H1 (cell line): Measurements from ENCODE around the gene TWF2. TPM values are rescaled to one million over a fixed set of nuclear protein-coding genes. Genes with fewer than 3 reads are reported as not detected.

ENCODE experiments used
- CTCF ChIA-PET: fragments of 300-600 bp; sonication (Branson Sonifier 250); formaldehyde crosslinking; loops from one replicate; lab custom pipeline; 2021; ENCODE audit not compliant: partially characterized antibody; lab: Charles Lee
- POLR2A ChIA-PET: fragments of 300-600 bp; sonication (Branson Sonifier 250); formaldehyde crosslinking; loops from one replicate; lab custom pipeline; 2021; ENCODE audit warnings: inconsistent platforms; ENCODE audit not compliant: partially characterized antibody; lab: Charles Lee
- DNase-seq, 2 experiments: peaks; one replicate each; pipeline versions ENCODE4 v3.0.0 to v3.0.0-alpha.2; 2010 to 2022; ENCODE audit warnings: low spot score in 2 of 2, low read depth in 1 of 2, mixed read lengths in 1 of 2
- FAIRE-seq: peaks from 2 replicates; lab custom pipeline; 2011; peaks lifted over from hg19 to GRCh38; lab: Jason Lieb, UNC
- H2AFZ ChIP-seq: 2 replicates; pipeline ENCODE4 v1.8.1; 2012; ENCODE audit warnings: low read length, inconsistent platforms
- H2AK5ac ChIP-seq: 2 replicates; pipeline ENCODE4 v1.6.1; 2013; ENCODE audit warnings: low read depth, low read length
- H2BK120ac ChIP-seq: replicated peaks from 2 replicates; pipeline ENCODE3; 2013; ENCODE audit warnings: low read depth, low read length, inconsistent platforms
- H2BK12ac ChIP-seq: 2 replicates; pipeline ENCODE4 v1.6.1; 2013; ENCODE audit warnings: low read depth, low read length
- H2BK15ac ChIP-seq: 2 replicates; pipeline ENCODE4 v1.6.1; 2013; ENCODE audit warnings: low read length
- H2BK20ac ChIP-seq: 2 replicates; pipeline ENCODE4 v1.6.1; 2013; ENCODE audit warnings: low read length
- H2BK5ac ChIP-seq: 2 replicates; pipeline ENCODE4 v1.6.1; 2013; ENCODE audit warnings: low read depth, low read length
- H3K14ac ChIP-seq: 2 replicates; pipeline ENCODE4 v1.6.1; 2013; ENCODE audit warnings: inconsistent platforms; ENCODE audit not compliant: insufficient read length
- H3K18ac ChIP-seq: 2 replicates; pipeline ENCODE4 v1.6.1; 2013; ENCODE audit warnings: low read length; ENCODE audit errors: extremely low read depth
- H3K23ac ChIP-seq: 2 replicates; pipeline ENCODE4 v1.6.1; 2013; ENCODE audit warnings: inconsistent platforms; ENCODE audit not compliant: insufficient read length
- H3K23me2 ChIP-seq: 2 replicates; pipeline ENCODE4 v1.6.1; 2013; ENCODE audit warnings: low read depth, low read length
- H3K27ac ChIP-seq: 2 replicates; pipeline ENCODE4 v1.6.1; 2011; ENCODE audit warnings: low read depth, low read length, inconsistent platforms
- H3K27me3 ChIP-seq, 4 experiments: replicated peaks in 1 of 4; 1 replicate in 1 of 4; 2 replicates in 3 of 4; pipeline versions ENCODE4 v1.6.1 to v1.8.1; 2011 to 2013; ENCODE audit warnings: low read length in 3 of 4, mild to moderate bottlenecking in 3 of 4, inconsistent platforms in 2 of 4, mixed read lengths in 2 of 4, moderate library complexity in 1 of 4; ENCODE audit not compliant: control insufficient read depth in 3 of 4, insufficient read depth in 3 of 4; ENCODE audit errors: extremely low read depth in 1 of 4
- H3K36me3 ChIP-seq, 4 experiments: 2 replicates each; pipeline versions ENCODE4 v1.6.1 to v1.8.1; 2011 to 2013; ENCODE audit warnings: mild to moderate bottlenecking in 4 of 4, low read length in 3 of 4, moderate library complexity in 2 of 4, control low read depth in 1 of 4, inconsistent platforms in 1 of 4; ENCODE audit not compliant: insufficient read depth in 4 of 4, control insufficient read depth in 2 of 4
- H3K4ac ChIP-seq: replicated peaks from 2 replicates; pipeline ENCODE3; 2013; ENCODE audit warnings: low read length, low read depth, mixed read lengths, inconsistent platforms; ENCODE audit not compliant: insufficient read length
- H3K4me1 ChIP-seq, 4 experiments: replicated peaks in 1 of 4; 1 replicate in 1 of 4; 2 replicates in 3 of 4; pipeline versions ENCODE4 v1.6.1 to v1.8.1; 2011 to 2013; ENCODE audit warnings: low read length in 3 of 4, inconsistent platforms in 2 of 4, mixed read lengths in 1 of 4; ENCODE audit not compliant: insufficient read depth in 4 of 4, control insufficient read depth in 3 of 4
- H3K4me2 ChIP-seq, 2 experiments: 2 replicates each; pipeline versions ENCODE4 v1.6.1 to v1.8.1; 2011 to 2013; ENCODE audit warnings: low read depth in 2 of 2, low read length in 2 of 2, control low read depth in 1 of 2, inconsistent platforms in 1 of 2, mild to moderate bottlenecking in 1 of 2; ENCODE audit not compliant: insufficient read depth in 1 of 2
- H3K4me3 ChIP-seq, 4 experiments: fragments of 200-600, 300-600 bp in 1 of 4; sonication (generic), shearing (Covaris generic), sonication (Bioruptor Twin) in 1 of 4; 2 replicates each; pipeline versions ENCODE4 v1.5.1 to v1.8.1; 2011 to 2016; ENCODE audit warnings: low read length in 4 of 4, low read depth in 3 of 4, control low read depth in 2 of 4, inconsistent platforms in 2 of 4, mild to moderate bottlenecking in 2 of 4, mixed read lengths in 1 of 4, moderate library complexity in 1 of 4; ENCODE audit not compliant: insufficient read depth in 2 of 4; ENCODE audit errors: extremely low read depth in 1 of 4
- H3K56ac ChIP-seq: replicated peaks from 2 replicates; pipeline ENCODE3; 2013; ENCODE audit warnings: low read depth, mild to moderate bottlenecking, mixed read lengths, low read length, inconsistent platforms; ENCODE audit not compliant: insufficient read length
- H3K79me1 ChIP-seq: 2 replicates; pipeline ENCODE4 v1.6.1; 2013; ENCODE audit warnings: low read depth, low read length, control low read depth
- H3K79me2 ChIP-seq, 2 experiments: 2 replicates each; pipeline versions ENCODE4 v1.6.1 to v1.8.1; 2012 to 2013; ENCODE audit warnings: low read length in 2 of 2, mild to moderate bottlenecking in 2 of 2, inconsistent platforms in 1 of 2; ENCODE audit not compliant: insufficient read depth in 2 of 2, control insufficient read depth in 1 of 2
- H3K9ac ChIP-seq, 4 experiments: replicated peaks in 1 of 4; 1 replicate in 1 of 4; 2 replicates in 3 of 4; pipeline versions ENCODE4 v1.6.1 to v1.8.1; 2011 to 2013; ENCODE audit warnings: low read depth in 3 of 4, low read length in 3 of 4, control low read depth in 2 of 4, mild to moderate bottlenecking in 2 of 4, moderate library complexity in 2 of 4, inconsistent platforms in 1 of 4; ENCODE audit errors: extremely low read depth in 1 of 4
- H3K9me3 ChIP-seq, 2 experiments: 2 replicates each; pipeline versions ENCODE4 v1.6.1 to v1.8.1; 2012 to 2013; ENCODE audit warnings: mild to moderate bottlenecking in 2 of 2, moderate library complexity in 2 of 2, control low read depth in 1 of 2, inconsistent platforms in 1 of 2, low read depth in 1 of 2, low read length in 1 of 2, mixed read lengths in 1 of 2; ENCODE audit not compliant: insufficient read depth in 2 of 2
- H4K20me1 ChIP-seq, 2 experiments: replicated peaks in 1 of 2; 2 replicates each; pipeline versions ENCODE3 to v1.8.1; 2011 to 2013; ENCODE audit warnings: inconsistent platforms in 2 of 2, low read length in 2 of 2, mild to moderate bottlenecking in 1 of 2; ENCODE audit not compliant: insufficient read depth in 2 of 2, control insufficient read depth in 1 of 2
- H4K5ac ChIP-seq: 2 replicates; pipeline ENCODE4 v1.6.1; 2013; ENCODE audit warnings: low read length, low read depth, mixed read lengths, inconsistent platforms; ENCODE audit not compliant: insufficient read length
- H4K8ac ChIP-seq: 2 replicates; pipeline ENCODE4 v1.8.0; 2013; ENCODE audit warnings: mild to moderate bottlenecking, moderate library complexity, low read length, inconsistent platforms; ENCODE audit not compliant: insufficient read depth; ENCODE audit errors: extremely low read depth
- H4K91ac ChIP-seq: replicated peaks from 2 replicates; pipeline ENCODE3; 2013; ENCODE audit warnings: low read length, mixed read lengths, inconsistent platforms; ENCODE audit not compliant: insufficient read length
- ATF3 ChIP-seq: IDR thresholded peaks from 2 replicates; pipeline ENCODE4 v1.6.1; 2011; ENCODE audit warnings: low read depth, mild to moderate bottlenecking, low read length; ENCODE audit not compliant: insufficient read depth
- HDAC2 ChIP-seq, 2 experiments: fragments of 300-600 bp in 1 of 2; sonication (generic) in 1 of 2; IDR thresholded peaks; 2 replicates each; pipeline ENCODE4 v1.6.1; 2011 to 2012; ENCODE audit warnings: low read depth in 2 of 2, low read length in 2 of 2, mild to moderate bottlenecking in 2 of 2, moderate library complexity in 2 of 2, borderline replicate concordance in 1 of 2, inconsistent platforms in 1 of 2
- POLR2AphosphoS5 ChIP-seq: IDR thresholded peaks from 2 replicates; pipeline ENCODE4 v1.6.1; 2011; ENCODE audit warnings: low read depth, low read length
- TAF1 ChIP-seq: IDR thresholded peaks from 2 replicates; pipeline ENCODE4 v1.6.1; 2011; ENCODE audit warnings: mild to moderate bottlenecking, low read depth, low read length
- WGBS, 2 experiments: shearing (Covaris generic) in 1 of 2; methylation state at CpG; one replicate each; pipeline versions ENCODE4 v1.1.6 to v1.1.7; 2013 to 2015; ENCODE audit warnings: low lambda C conversion rate in 2 of 2, mixed read lengths in 2 of 2, inconsistent platforms in 1 of 2, low coverage in 1 of 2, missing lambda C conversion rate in 1 of 2; ENCODE audit not compliant: insufficient replicate concordance in 2 of 2, insufficient coverage in 1 of 2, insufficient read length in 1 of 2; ENCODE audit errors: extremely low coverage in 1 of 2, missing lambda C conversion rate in 1 of 2; 5-methylcytosine and 5-hydroxymethylcytosine counted together
- polyA plus RNA-seq, 7 experiments: library from polyadenylated mRNA; depleted of rRNA in 3 of 7; stranded (reverse) in 5 of 7; unstranded in 2 of 7; fragments of >200 nt in 5 of 7; fragments of 200-250 nt in 2 of 7; gene quantifications; 1 replicate in 5 of 7; 2 replicates in 1 of 7; 4 replicates in 1 of 7; pipeline versions ENCODE4 v1.2.1 to v1.2.3, GENCODE V29; 2011 to 2013; ENCODE audit warnings: missing spikeins in 2 of 7, mixed read lengths in 2 of 7
- total RNA-seq: library from RNA; stranded (reverse); fragmentation: NEBNext Ultra II Directional; extraction: Animal tissue kit (Norgen Biotek cat#: 25700); gene quantifications from 2 replicates; pipeline ENCODE4 v1.2.1, GENCODE V29; 2021

The TWF2 gene
- total and polyA plus RNA-seq, 2 of the 8 experiments (the other 6 are each of a cell fraction or from before 2014, with no cell fraction given) = 65.2 to 90.4 TPM

DNA sequence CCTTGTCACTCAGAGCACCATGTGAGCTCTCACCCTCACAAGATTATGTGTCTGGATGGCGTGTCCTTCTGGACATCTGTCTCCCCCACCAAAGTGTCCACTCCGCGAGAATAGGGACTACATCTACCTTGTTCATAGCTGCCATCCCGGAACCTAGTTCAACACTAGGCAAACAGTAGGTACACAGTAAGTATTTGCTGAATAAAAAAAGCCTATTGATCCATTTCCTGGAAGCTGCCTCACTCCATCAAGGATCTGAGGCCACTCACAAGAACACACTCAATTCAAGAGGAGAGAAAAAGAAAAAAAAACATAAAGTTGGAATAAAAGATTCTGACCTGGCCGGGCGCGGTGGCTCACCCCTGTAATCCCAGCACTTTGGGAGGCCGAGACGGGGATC is 52.2 kb downstream of the TWF2 start:
- no peak for DNase-seq
- H3K27ac ChIP-seq = no peak overlapping the region
- H3K79me2 ChIP-seq = no peaks in the 10 kb centered on the region
- H3K4ac ChIP-seq = no peak overlapping the region
- H2AFZ ChIP-seq = no peak overlapping the region
- H3K79me1 ChIP-seq = no peaks in the 10 kb centered on the region
- H2BK15ac ChIP-seq = no peak overlapping the region
- H3K4me1 ChIP-seq = peaks cover 0 to 2% (median 0%) of the 10 kb centered on the region in 4 experiments; a peak in 1 of 7 replicates
- no peaks in the 10 kb centered on the region for H3K9me3 ChIP-seq
- no peak overlapping the region for H2BK20ac ChIP-seq
- no peak overlapping the region for H3K9ac ChIP-seq
- no peak overlapping the region for H3K56ac ChIP-seq
- H2BK120ac ChIP-seq = no peak overlapping the region
- CTCF ChIA-PET = interaction anchor here (0.6 to 2.5 kb wide), 6 partner anchors 10 to 300 kb away, joined by 3 to 10 read pairs (median 5); no protein-coding TSS in a partner anchor
- H3K23me2 ChIP-seq = no peaks in the 10 kb centered on the region; the same call in 1 of the 2 replicates
- no peak overlapping the region for H2BK12ac ChIP-seq
- H4K5ac ChIP-seq = no peak overlapping the region
- 92% methylated on average over 9 of the region's 9 CpGs; no CpG with 5 or more reads in 1 of the 2 experiments for WGBS, 2 experiments
- no peaks in the 10 kb centered on the region for H3K36me3 ChIP-seq
- FAIRE-seq = no peak
- H4K91ac ChIP-seq = no peak overlapping the region
- H2AK5ac ChIP-seq = no peak overlapping the region
- no peak overlapping the region for H3K23ac ChIP-seq
- TF ChIP-seq HDAC2 (IDR thresholded peaks at IDR 0.05; ENCODE audit: borderline replicate concordance in 1 of 2, low read depth in 2 of 2, low read length in 2 of 2) = no peak
- TF ChIP-seq TAF1 = no peak
- TF ChIP-seq POLR2AphosphoS5 = no peak
- TF ChIP-seq ATF3 = no peak
- TF ChIP-seq, all 59 proteins: peak for 0
- no peaks in the 10 kb centered on the region for H4K20me1 ChIP-seq
- POLR2A ChIA-PET = interaction anchor here (0.7 to 1.2 kb wide), 2 partner anchors 32 to 191 kb away, joined by 3 to 4 read pairs; partner anchors contain the start of genes POC1A and RPL29
- no peak overlapping the region for H2BK5ac ChIP-seq
- no peak overlapping the region for H3K14ac ChIP-seq
- H3K4me3 ChIP-seq = no peak overlapping the region
- H3K18ac ChIP-seq = no peak overlapping the region
- no peak overlapping the region; the same call in 1 of the 2 replicates for H4K8ac ChIP-seq
- no peak overlapping the region for H3K4me2 ChIP-seq
- H3K27me3 ChIP-seq = no peaks in the 10 kb centered on the region
